ENCODE data around the gene GPR17. TPM values are rescaled to one million over a fixed set of nuclear protein-coding genes. Genes with fewer than 3 reads are reported as not detected.

The GPR17 gene
- total and polyA plus RNA-seq, 4 donors, result 0.03 to 0.14 (median 0.07) TPM; not detected in 1

GRCh38 chr2:127676906-127677305 lies 31.0 kb downstream of the GPR17 start:
- Histone ChIP-seq H3K27me3 (ENCODE audit: control insufficient read depth in 4 of 4, insufficient read depth in 4 of 4, low read length in 3 of 4) (no peaks in the 10 kb centered on the region), H3K9ac (ENCODE audit: low read depth in 1 of 2, low read length in 2 of 2) (no peak overlapping the region), H3K27ac (ENCODE audit: low read depth in 1 of 2, low read length in 2 of 2) (no peak overlapping the region), H3K9me3 (ENCODE audit: control insufficient read depth in 4 of 4, low read length in 3 of 4) (no peaks in the 10 kb centered on the region), H3K4me1 (ENCODE audit: control insufficient read depth in 4 of 4, insufficient read depth in 4 of 4, low read length in 3 of 4) (peaks cover 2 to 25% (median 16%) of the 10 kb centered on the region in 4 donors), H3K4me3 (ENCODE audit: low read depth in 1 of 3, low read length in 3 of 3) (no peak overlapping the region), H3K36me3 (ENCODE audit: control insufficient read depth in 4 of 4, insufficient read depth in 3 of 4, low read depth in 1 of 4, low read length in 3 of 4) (no peaks in the 10 kb centered on the region)
- no peak for DNase-seq (ENCODE audit: low spot score)
- TF ChIP-seq, protein P1, sequence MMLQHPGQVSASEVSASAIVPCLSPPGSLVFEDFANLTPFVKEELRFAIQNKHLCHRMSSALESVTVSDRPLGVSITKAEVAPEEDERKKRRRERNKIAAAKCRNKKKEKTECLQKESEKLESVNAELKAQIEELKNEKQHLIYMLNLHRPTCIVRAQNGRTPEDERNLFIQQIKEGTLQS (IDR thresholded peaks at IDR 0.05), result no peak
- TF ChIP-seq RXRA (IDR thresholded peaks at IDR 0.05) (no peak), HNF4A (conservative IDR thresholded peaks at IDR 0.05) (no peak), CTCF (IDR thresholded peaks at IDR 0.05; ENCODE audit: low read depth, low read length, missing input control) (no peak), FOXA1 (IDR thresholded peaks at IDR 0.05) (no peak), GABPA (IDR thresholded peaks at IDR 0.05 in 1 of 2, conservative IDR thresholded peaks at IDR 0.05 in 1 of 2) (no peak), RAD21 (IDR thresholded peaks at IDR 0.05) (no peak), MAX (IDR thresholded peaks at IDR 0.05) (no peak), FOXA2 (IDR thresholded peaks at IDR 0.05) (no peak), TAF1 (conservative IDR thresholded peaks at IDR 0.05) (no peak), SP1 (IDR thresholded peaks at IDR 0.05) (no peak), YY1 (IDR thresholded peaks at IDR 0.05) (no peak), JUND (IDR thresholded peaks at IDR 0.05) (no peak), NR2F2 (IDR thresholded peaks at IDR 0.05) (no peak), EGR1 (IDR thresholded peaks at IDR 0.05; ENCODE audit: low read depth in 2 of 2) (no peak), HNF4G (IDR thresholded peaks at IDR 0.05) (no peak)
- TF ChIP-seq, protein P2, sequence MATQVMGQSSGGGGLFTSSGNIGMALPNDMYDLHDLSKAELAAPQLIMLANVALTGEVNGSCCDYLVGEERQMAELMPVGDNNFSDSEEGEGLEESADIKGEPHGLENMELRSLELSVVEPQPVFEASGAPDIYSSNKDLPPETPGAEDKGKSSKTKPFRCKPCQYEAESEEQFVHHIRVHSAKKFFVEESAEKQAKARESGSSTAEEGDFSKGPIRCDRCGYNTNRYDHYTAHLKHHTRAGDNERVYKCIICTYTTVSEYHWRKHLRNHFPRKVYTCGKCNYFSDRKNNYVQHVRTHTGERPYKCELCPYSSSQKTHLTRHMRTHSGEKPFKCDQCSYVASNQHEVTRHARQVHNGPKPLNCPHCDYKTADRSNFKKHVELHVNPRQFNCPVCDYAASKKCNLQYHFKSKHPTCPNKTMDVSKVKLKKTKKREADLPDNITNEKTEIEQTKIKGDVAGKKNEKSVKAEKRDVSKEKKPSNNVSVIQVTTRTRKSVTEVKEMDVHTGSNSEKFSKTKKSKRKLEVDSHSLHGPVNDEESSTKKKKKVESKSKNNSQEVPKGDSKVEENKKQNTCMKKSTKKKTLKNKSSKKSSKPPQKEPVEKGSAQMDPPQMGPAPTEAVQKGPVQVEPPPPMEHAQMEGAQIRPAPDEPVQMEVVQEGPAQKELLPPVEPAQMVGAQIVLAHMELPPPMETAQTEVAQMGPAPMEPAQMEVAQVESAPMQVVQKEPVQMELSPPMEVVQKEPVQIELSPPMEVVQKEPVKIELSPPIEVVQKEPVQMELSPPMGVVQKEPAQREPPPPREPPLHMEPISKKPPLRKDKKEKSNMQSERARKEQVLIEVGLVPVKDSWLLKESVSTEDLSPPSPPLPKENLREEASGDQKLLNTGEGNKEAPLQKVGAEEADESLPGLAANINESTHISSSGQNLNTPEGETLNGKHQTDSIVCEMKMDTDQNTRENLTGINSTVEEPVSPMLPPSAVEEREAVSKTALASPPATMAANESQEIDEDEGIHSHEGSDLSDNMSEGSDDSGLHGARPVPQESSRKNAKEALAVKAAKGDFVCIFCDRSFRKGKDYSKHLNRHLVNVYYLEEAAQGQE (IDR thresholded peaks at IDR 0.05), result no peak
- TF ChIP-seq, protein P3, sequence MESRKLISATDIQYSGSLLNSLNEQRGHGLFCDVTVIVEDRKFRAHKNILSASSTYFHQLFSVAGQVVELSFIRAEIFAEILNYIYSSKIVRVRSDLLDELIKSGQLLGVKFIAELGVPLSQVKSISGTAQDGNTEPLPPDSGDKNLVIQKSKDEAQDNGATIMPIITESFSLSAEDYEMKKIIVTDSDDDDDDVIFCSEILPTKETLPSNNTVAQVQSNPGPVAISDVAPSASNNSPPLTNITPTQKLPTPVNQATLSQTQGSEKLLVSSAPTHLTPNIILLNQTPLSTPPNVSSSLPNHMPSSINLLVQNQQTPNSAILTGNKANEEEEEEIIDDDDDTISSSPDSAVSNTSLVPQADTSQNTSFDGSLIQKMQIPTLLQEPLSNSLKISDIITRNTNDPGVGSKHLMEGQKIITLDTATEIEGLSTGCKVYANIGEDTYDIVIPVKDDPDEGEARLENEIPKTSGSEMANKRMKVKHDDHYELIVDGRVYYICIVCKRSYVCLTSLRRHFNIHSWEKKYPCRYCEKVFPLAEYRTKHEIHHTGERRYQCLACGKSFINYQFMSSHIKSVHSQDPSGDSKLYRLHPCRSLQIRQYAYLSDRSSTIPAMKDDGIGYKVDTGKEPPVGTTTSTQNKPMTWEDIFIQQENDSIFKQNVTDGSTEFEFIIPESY (IDR thresholded peaks at IDR 0.05), result no peak
- WGBS, result 94% methylated on average over 2 of the region's 2 CpGs

All from liver (tissue), 9 donors.